ENCODE results near the gene LMF2.
"Not testable (repeated sequence)": the region's sequence is repeated elsewhere in the genome, so short reads cannot be mapped to it uniquely, and the experiment has no call there.

LMF2 gene

DNA sequence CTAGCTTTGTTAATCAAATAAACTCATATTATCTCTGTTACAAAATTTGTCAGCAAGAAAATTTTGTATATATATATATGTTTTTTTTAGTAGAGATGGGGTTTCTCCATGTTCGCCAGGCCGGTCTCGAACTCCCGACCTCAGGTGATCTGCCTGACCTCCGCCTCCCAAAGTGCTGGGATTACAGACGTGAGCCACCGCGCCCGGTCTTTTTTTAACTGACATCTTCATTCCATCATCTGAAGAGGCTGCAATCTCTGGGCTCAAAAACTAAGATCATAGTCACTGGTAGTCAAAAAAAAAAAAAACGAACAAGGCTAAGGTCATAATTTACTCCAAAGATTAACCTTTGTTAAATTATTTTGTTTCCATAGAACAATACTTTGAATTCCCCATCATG, 32.9 kb upstream of the LMF2 start:
- in situ Hi-C loops (cut with HindIII; ENCODE audit: low pct_ligation_motif_present, low pct_unique_long_range_greater_than_20kb, low sequenced_read_pairs), result no loop called here
- DNase-seq, result no peak

DNA sequence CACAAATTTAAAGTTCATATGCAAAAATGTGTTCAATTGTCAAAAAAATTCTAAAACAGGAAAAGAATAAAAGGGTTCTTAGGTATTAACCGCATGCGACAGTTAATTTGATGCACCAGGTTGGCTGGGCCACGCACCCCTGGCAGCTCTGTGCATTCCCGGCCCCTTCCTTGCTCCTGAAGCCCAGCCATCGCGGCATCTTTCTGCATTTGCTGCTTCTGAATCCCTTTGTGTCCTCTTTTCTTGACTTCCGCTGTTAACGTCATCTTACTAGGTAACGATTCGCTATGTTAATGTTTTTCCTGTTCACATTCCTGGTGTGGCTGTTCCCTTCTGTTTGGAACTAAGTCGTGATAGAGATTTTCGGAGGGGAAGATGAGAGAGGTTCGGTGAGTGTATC, 30.3 kb upstream of the LMF2 start:
- in situ Hi-C loops (cut with HindIII; ENCODE audit: low pct_ligation_motif_present, low pct_unique_long_range_greater_than_20kb, low sequenced_read_pairs), result no loop called here
- no peak for DNase-seq

DNA sequence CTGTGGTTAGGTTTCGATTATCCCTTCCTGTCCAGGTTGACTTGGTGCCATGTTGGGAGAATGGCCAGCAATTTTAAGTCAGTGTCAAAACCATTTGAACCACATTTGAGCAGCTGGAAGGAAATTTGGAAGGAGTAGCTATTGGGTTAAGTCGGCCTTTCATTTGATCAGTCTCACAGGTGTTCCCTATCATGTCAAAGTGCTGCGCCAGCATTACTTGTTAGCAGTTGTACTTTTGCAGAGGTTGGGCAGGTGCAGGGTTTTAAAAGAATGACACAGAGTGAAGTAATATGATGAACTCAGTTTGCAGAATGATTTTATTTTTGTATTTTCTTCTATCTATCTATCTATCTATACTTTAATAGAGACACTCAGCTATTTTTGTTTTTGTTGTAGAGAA, 28.7 kb upstream of the LMF2 start:
- in situ Hi-C loops (cut with HindIII; ENCODE audit: low pct_ligation_motif_present, low pct_unique_long_range_greater_than_20kb, low sequenced_read_pairs), result no loop called here
- DNase-seq, result no peak

DNA sequence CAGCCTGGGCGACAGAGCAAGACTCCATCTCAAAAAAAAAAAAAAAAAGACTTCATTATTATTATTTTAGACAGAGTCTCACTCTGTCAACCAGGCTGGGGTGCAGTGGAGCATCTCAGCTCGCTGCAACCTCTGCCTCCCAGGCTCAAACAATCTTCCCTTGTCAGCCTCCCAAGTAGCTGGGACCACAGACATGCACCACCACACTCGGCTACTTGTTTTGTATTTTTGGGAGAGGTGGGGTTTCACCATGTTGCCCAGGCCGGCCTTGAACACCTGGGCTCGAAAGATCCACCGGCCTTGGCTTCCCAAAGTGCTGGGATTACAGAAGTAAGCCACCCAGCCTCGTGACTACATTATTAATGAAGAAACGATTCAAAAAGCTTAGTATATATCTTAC, 27.6 kb upstream of the LMF2 start:
- in situ Hi-C loops (cut with HindIII; ENCODE audit: low pct_ligation_motif_present, low pct_unique_long_range_greater_than_20kb, low sequenced_read_pairs), result no loop called here

DNA sequence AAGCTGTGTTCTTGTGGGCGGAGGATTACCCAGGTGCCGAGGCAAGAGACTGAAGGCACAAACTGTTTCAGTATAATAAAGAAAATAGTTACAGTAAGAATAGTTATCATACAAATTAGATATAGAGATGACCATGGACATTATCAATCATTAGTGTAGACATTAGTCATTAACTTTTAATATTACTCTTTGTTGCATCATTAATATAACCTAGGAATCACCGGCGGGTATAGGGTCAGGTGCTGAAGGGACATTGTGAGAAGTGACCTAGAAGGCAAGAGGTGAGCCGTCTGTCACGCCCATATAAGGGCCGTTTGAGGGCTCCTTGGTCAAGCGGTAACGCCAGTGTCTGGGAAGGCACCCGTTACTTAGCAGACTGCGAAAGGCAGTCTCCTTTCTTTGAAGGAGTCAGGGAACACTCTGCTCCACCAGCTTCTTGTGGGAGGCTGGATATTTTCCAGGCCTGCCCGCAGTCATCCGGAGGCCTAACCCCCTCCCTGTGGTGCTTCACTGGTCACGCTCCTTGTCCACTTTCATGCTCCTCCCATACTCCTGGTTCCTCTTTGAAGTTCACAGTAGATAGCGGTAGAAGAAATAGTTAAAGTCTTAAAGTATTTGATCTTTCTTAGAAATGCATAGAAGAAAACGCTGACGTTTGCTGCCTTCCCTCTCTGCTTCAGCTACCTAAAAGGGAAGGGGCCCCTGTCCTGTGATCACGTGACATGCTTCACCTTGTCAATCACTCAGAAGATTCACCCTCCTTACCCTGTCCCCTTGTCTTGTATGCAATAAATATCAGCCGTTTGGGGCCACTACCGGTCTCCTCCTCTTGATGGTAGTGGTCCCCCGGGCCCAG, 26.6 kb upstream of the LMF2 start:
- DNase-seq; in situ Hi-C loops (cut with HindIII; ENCODE audit: low pct_ligation_motif_present, low pct_unique_long_range_greater_than_20kb, low sequenced_read_pairs): not testable (repeated sequence)

More for the DNA sequence above, 27.6 kb upstream of the LMF2 start:
- no peak for DNase-seq

DNA sequence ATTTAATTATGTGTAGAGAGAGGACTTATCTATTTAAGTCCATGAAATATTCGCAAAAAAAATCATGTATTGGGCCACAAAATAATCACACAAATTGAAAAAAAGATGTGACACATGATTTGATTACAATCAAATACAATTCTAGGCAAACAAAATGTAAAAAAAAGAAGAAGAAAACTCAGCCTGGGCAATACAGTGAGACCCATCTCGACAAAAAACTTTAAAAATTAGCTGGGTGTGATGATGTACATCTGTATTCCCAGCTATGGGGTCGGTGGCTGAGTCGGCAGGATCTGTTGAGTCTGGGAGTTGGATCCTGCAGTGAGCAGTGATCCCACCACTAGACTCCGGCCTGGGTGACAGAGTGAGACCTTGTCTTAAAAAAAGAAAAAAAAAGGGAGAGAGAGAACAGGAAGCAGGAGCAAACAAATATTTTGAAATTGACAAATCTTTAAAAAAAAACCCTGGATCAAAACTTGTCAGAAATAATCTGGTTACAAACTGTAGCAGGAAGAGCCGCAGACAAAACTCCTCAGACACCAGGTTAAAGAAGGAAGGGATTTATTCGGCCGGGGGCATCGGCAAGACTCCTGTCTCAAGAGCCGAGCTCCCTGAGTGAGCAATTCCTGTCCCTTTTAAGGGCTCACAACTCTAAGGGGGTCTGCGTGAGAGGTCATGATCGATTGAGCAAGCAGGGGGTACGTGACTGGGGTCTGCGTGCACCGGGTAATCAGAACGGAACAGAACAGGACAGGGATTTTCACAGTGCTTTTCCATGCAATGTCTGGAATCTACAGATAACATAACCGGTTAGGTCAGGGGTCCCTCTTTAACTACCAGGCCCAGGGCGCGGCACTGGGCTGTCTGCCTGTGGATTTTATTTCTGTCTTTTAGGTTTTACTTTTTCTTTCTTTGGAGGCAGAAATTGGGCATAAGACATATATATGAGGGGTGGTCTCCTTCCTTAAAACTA, 25.6 kb upstream of the LMF2 start:
- DNase-seq, result no peak
- in situ Hi-C loops (cut with HindIII; ENCODE audit: low pct_ligation_motif_present, low pct_unique_long_range_greater_than_20kb, low sequenced_read_pairs), result no loop called here

DNA sequence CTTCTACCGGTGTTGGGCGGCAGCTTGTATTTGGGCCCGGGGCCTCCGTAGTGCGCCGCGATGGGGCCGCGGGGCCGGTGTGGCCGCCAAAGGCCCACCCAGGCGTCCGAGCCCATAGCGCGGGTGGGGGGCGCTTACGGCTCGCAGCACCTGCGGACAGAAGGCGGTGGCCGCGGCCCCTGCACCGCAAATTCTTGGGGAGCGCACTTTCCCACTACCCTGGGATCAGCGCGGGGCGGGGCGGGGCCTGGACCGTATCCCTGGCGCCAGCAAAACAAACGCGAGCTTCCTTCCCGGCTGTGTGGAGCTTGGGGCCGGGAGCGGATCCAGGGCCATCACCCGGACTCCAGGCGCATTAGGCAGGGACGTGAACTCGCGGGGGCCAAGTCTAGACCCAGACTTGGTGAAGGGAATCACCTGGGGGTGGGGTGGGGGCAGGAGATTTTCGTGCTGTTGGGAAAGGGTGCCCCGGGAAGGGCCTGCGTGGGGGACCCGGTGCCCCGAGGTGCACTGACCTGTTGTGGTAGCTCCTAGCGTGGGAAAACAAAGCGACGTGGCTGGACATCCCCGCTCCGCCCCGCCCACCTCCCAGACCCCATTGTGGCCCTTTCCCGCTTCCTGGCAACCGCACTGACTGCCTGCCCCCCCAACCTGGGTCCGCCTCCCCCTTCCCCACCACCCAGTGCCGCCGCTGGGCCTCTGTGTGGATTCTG, 24.6 kb upstream of the LMF2 start:
- DNase-seq, result peak; percentile 62
- in situ Hi-C loops (cut with HindIII; ENCODE audit: low pct_ligation_motif_present, low pct_unique_long_range_greater_than_20kb, low sequenced_read_pairs), result no loop called here

DNA sequence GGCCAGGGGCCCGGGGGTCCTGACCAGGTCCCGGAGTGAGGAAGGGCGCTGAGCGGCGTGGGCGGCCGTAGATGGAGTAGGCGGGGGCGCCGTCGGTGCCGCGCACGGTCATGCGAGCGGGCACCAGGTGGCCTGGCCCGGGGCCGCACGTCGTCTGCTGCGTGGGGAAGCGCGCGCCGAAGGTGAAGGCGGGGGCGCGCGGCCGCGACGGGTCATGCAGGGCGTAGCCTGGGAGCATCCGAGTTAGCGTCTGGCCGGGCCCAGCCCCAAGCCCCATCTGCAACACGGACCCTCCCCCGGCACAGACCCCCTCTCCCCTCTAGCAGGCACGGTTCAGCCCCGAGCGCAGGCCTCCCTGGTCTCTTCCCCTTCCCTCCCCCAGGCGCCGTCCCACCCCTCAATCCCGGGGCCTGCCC, 24.1 kb upstream of the LMF2 start:
- in situ Hi-C loops (cut with HindIII; ENCODE audit: low pct_ligation_motif_present, low pct_unique_long_range_greater_than_20kb, low sequenced_read_pairs), result no loop called here
- DNase-seq, result peak; percentile 36

DNA sequence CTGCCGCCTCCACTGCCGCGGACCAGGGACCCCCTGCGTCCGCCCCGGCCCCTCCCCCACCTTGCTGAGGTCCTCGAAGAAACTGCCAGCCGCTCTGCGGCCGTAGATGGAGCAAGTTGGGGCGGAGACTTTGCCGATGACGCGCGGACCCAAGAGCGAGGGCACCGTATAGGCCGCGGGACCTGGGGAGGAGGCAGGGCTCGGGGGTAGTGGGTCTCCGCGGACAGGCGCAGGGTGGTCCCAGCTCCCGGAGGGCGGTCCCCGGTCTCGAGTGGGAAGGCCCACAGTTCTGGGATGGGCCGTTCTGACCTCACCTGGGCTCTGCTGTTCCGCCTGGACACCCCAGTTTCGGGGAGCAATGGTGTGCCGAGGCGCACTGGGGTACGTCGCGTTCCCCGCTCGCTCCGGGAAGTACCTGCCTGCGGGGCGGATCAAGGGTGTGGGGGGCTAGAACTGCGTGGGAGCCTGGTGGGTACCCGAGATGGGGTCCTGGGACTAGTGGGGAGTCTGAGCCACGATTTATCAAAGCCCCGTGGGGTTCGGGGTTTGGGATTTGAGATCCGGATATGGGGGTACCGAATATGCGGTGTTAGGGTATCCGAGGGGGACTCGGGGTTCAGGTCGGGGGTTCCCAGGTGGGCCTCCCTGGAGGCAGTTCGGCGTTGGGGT, 23.5 kb upstream of the LMF2 start:
- peak; percentile 84 for DNase-seq

DNA sequence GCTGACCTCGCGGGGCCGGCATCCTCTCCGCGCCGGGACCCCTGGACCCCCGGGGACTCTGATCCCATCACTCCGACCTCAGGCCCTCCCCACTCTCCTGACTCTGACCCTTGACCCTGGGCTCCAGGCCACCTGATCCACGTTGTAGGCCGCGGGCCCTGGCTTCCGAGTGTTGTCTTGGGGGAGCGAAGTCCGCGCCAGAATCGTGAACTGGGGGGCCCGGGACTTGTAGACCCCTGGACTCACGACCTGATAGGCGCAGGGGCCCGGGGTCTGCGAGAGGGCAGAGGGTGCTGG, 23.0 kb upstream of the LMF2 start:
- in situ Hi-C loops (cut with HindIII; ENCODE audit: low pct_ligation_motif_present, low pct_unique_long_range_greater_than_20kb, low sequenced_read_pairs), result no loop called here
- DNase-seq, result no peak

More for the DNA sequence above, 23.5 kb upstream of the LMF2 start:
- in situ Hi-C loops (cut with HindIII; ENCODE audit: low pct_ligation_motif_present, low pct_unique_long_range_greater_than_20kb, low sequenced_read_pairs), result no loop called here

DNA sequence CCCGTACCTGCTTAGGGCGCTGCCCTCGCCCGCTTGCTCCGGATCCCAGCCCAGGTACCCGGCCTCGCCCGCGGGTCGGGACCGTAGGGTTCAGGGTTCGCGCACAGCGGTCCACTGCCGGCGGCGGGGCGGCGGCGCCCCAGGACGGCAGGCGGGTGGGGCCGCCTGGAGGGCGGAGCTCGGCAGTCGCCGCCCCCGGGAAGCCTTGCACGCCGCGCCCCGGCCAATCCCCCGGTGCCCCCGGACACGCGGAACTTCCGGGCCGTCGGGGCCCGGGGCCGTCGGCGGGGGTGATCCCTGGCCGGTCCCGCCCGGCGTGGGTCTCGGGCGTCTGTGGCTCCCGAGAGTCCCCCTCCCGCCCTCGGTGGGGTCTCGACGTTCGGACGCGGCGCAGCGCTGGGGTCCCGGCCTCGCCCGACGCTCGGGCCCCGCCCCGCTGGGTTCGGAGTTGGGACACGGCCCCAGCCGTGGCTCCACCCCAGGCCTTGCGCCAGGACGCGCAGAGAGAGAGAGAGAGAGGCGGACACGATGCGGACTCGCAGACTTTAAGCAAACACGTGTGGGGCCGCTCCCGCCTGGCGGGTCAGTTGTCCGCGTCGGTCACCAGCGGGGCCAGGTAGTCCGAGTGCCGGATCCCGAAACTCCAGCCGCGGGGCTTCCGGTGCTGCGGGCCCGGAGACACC, 22.5 kb upstream of the LMF2 start, which contains the start of gene TYMP:
Gene TYMP (minus strand): TSS at position 116 of the 683 bp plus-strand sequence. CDS start 303 bp downstream, outside the sequence.
- in situ Hi-C loops (cut with HindIII; ENCODE audit: low pct_ligation_motif_present, low pct_unique_long_range_greater_than_20kb, low sequenced_read_pairs), result no loop called here
- peak; percentile 68 for DNase-seq

DNA sequence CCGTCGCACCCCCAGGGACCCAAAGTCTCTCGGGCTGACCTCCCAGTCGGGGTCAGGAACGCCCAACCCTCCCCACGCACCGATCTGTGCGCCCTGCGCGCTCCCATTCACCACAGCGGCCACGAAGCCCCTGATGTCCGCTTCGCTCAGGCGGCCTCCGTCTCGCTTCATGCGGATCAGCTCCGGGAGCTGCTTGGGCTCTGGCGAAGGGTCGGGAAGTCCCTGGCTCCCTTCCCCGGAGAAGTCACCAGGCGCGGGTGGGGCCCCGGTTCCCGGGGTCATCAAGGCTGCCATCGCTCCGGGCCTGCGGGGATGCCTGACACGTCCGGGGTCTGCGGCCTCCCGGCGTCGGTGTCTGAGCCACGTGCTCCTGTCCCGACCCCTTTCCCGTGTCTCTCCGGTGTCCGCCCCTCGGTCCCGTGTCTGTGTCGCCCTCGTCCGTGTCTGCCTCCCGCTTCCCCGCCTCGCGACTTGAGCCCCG, 22.0 kb upstream of the LMF2 start:
- in situ Hi-C loops (cut with HindIII; ENCODE audit: low pct_ligation_motif_present, low pct_unique_long_range_greater_than_20kb, low sequenced_read_pairs), result no loop called here
- no peak for DNase-seq

DNA sequence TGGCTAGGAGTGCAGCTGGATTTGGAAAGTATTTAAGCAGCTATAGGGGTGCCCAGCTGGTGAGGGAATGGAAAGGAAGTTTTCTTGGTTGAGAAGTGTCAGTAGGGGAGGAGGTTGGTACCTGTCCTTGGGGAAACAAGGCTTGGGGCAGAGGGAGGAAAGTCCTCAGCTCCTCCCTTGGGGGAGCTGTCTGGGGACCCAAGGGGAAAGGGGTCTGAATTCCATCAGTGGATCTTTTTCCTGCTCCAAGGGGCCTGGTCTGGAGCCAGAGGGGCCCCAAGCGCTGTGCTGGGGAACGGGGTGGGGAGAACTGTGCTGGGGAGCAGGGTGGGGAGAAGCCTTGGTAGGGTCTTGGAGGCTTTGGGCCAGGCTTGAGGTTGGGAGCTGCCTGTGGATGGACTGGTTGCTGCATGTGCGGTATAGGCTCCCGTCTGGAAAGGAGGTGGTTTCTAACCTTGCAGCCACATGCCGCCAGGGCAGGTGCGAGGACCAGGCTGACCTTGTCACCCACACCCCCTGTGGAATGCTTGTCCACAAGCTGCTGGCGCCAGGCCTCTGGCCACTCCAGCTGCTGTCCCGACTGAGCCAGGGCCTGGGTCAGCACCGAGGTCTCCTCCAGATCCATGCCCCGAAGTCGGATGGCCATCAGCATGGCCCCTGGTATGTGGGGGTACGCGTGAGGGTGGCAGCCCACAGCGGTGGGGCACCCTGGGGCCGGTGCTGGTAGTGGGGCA, 21.3 kb upstream of the LMF2 start:
- in situ Hi-C loops (cut with HindIII; ENCODE audit: low pct_ligation_motif_present, low pct_unique_long_range_greater_than_20kb, low sequenced_read_pairs), result no loop called here
- DNase-seq, result no peak

DNA sequence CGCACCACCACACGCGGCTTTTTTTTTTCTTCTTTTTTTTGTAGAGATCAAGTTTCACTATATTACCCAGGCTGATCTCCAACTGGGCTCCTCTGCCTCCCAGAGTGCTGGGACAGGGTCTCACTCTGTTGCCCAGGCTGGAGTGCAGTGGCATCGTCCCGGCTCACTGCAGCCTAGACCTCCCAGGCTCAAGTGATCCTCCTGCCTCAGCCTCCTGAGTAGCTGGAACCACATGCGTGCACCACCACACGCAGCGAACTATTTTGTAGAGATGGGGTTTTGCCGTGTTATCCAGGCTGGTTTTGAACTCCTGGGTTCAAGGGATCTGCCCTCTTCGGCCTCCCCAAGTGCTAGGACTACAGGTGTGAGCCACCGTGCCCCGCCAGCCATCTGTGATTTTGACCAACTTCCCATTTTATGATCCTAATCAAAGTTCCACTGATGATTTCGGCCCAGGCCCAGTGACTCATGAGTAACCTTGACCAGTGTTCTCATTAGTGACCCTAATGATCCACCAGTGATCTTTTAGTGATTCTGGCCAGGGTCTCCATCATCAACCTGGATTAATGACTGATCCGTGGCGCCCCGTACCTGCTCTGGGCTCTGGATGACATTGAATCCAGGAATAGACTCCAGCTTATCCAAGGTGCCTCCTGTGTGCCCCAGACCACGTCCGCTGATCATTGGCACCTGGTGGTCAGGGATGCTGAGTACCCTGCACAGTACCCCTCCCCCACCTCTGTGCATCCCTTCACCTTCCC, 20.6 kb upstream of the LMF2 start:
- no peak for DNase-seq
- in situ Hi-C loops (cut with HindIII; ENCODE audit: low pct_ligation_motif_present, low pct_unique_long_range_greater_than_20kb, low sequenced_read_pairs), result no loop called here

DNA sequence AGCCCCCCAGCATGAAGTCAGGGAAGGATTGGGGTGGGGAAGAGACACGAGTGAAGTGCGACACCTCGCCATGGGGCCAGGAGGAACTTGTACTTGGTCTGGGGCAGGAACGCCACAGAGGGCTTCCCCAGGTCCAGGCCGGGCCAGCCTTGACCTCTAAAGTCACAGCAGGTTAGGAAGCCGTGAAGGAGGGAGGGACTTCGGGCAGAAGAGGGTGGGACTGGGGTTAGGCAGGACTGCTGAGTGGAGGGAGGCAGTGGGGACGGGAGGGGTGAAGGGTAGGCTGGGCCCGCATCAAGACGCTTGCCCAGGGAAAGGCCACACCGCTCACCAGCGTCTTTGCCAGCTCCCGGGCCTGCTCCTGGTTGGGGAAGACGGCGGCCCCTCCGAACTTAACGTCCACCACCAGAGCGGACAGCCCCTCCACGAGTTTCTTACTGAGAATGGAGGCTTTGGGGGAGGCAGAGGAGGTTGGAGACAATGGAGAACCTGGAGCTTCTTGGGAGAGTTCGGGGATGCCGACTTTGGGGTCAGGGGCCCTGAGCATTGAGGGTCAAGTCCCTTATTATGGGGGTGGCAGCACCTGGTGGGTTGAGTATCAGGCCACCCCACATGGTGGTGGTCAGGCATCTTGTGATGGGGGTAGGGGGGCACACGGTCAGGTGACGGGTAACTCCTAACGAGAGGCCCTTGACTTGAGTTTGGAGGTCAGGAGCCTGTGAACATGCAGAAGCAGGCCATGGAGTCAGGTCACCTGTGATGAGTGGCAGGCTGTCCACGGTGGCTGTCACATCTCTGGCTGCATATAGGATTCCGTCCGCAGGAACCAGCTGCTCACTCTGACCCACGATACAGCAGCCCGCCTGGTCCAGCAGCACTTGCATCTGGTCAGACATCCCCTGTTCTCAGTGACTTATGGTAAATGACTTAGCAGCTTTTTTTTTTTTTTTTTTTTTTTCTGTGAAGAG, 19.6 kb upstream of the LMF2 start:
- peak; percentile 70 for DNase-seq
- in situ Hi-C loops (cut with HindIII; ENCODE audit: low pct_ligation_motif_present, low pct_unique_long_range_greater_than_20kb, low sequenced_read_pairs), result no loop called here

Measured in ACHN (cell line).